Choroid plexus epithelial cell (primary cell): ENCODE measurements around the gene CYTH2.

Source experiments
- DNase-seq: peaks from one replicate; pipeline ENCODE4 v3.0.0-alpha.2; 2010; ENCODE audit warnings: low read depth
- H3K4me3 ChIP-seq: 2 replicates; pipeline ENCODE4 v1.5.1; 2011; ENCODE audit warnings: low read depth, mild to moderate bottlenecking, control low read depth, low read length, moderate library complexity
- CTCF ChIP-seq: conservative IDR thresholded peaks from 2 replicates; pipeline ENCODE4 v1.5.1; 2011; ENCODE audit warnings: low read depth, mild to moderate bottlenecking, control low read depth, inconsistent platforms, low read length, moderate library complexity

Gene CYTH2

DNA sequence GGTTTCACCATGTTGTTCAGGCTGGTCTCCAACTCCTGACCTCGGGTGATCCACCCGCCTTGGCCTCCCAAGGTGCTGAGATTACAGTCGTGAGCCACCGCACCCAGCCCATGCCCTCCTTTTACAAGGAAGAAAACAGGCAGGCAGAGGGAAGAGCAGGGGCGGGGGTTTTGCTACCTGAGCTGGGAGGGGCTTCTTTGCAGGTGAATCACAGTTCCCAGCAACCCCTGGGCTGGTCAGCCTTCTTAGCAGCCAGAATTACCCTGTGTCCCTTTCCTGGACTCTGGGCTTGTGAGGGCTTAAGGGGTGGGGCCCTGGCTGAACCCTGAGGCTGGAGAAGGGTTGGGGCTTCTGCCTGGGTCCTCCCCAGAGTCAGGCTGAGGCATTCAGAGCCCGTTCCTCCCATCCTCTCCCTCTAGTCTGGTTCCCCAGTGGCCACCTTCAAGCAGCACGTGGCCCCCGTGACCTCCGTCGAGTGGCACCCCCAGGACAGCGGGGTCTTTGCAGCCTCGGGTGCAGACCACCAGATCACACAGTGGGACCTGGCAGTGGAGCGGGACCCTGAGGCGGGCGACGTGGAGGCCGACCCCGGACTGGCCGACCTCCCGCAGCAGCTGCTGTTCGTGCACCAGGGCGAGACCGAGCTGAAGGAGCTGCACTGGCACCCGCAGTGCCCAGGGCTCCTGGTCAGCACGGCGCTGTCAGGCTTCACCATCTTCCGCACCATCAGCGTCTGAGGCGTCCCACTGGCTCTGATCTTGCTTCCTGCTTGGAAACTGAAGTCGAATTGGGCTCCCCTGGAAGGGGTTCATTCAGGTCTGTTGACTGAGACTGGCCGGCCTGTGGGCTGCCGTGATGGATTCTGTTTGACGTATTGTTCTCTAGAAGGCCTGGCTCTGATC, 16.6 kb upstream of the CYTH2 start:
- no peak for DNase-seq
- no peak for TF ChIP-seq CTCF

GRCh38 chr19:48454150-48454730, 14.9 kb upstream of the CYTH2 start:
- no peak for DNase-seq
- TF ChIP-seq CTCF = no peak
- H3K4me3 ChIP-seq = no peak overlapping the region

More for the DNA sequence above, 16.6 kb upstream of the CYTH2 start:
- no peak overlapping the region for H3K4me3 ChIP-seq

- no peak for DNase-seq
- TF ChIP-seq CTCF = no peak
- no peak within 1 kb of the TSS for H3K4me3 ChIP-seq
These were observed 13.8 kb upstream of the CYTH2 start, which contains the start of gene KCNJ14 for GRCh38 chr19:48455171-48455907. Gene KCNJ14, plus strand, starts transcription at chr19:48455574. Its CDS starts 6,151 bp downstream, at chr19:48461725.

DNA sequence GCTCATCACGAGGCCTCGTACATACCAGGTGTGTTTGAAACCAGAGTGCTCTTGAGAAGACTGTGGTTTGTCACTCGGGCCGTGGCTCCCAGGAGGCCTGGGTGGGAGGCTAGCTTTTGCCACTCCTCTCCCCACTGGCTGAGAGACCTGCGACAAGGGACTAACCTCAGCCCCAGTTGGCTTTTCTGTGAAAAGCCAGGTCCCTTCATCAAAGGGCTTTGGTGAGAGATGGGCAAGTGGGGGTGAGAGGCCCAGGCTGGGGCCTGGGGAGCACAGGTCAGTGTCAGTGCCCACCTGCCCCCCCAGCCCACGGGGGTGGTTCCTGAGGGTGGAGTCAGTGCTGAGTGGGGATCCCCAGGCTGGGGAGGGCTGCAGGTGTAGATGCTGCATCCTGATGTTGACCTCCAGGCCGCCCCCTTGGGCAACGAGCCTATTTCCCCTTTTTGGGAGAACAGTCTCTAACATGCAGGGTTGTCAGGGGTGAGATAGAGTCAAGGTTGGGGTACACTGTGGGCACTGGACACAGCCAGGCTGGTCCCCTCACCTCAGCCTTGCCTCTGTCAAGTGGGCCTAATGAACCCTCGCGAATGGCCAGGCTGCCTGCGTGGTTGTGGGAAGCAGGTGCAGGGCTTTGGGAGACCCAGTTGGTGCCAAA, 13.1 kb upstream of the CYTH2 start:
- no peak for DNase-seq
- TF ChIP-seq CTCF = no peak

DNA sequence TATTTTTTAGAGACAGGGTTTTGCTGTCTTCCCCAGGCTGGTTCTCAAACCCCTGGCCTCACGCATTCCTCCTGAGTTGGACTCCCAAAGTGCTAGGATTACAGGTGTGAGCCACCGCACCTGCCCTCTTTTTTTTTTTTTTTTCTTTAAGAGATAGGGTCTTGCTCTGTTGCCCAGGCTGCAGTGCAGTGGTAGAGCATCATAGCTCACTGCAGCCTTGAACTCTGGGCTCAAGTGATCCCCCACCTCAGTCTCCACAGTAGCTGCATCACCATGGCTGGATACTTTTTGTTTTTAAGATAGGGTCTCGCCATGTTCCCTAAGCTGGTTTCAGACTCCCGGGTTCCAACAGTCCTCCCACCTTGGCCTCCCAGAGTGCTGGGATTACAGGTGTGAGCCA, 12.3 kb upstream of the CYTH2 start:
- DNase-seq = no peak

More for the DNA sequence above, 13.1 kb upstream of the CYTH2 start:
- H3K4me3 ChIP-seq = no peak overlapping the region

More for the DNA sequence above, 12.3 kb upstream of the CYTH2 start:
- no peak for TF ChIP-seq CTCF
- H3K4me3 ChIP-seq = no peak overlapping the region
